Fibroblast of skin of right quadriceps (primary cell): ENCODE data around the gene KDM6B.

Source experiments
- DNase-seq: peaks from one replicate; pipeline ENCODE4 v3.0.0-alpha.2; 2013

KDM6B gene

DNA sequence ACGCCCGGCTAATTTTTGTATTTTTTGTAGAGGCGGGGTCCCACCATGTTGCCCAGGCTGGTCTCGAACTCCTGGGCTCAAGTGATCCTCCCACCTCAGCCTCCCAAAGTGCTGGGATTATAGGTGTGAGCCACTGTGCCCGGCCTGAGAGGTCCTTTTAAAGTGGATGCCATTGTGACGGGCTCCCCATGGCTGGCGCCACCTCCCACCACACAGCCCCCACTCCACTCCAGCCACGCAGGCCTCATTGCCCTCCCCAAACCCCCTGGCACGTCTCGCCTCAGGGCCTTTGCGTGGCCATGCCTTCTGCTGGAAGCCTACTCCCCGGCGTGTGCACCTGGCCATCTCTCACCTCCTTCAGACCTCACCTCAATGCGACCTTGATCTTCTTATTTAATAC, 11.9 kb upstream of the KDM6B start:
- no peak for DNase-seq

DNA sequence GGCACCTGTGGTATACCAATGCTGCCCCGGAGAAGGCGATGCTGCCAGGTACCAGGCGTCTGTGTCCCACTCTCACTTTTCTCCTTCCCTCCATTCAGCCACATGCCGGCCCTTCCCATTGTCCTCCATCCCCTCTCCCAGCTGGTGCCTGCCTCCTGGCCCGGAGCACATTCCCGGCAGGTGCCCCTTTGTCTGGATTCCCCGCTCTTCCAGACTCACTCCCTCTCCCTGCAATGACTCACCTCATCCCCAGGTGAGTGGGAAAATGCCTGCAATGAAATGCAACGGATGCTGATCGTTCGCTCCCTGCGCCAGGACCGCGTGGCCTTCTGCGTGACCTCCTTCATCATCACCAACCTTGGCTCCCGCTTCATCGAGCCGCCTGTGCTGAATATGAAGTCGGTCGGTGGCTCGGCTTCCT, 10.4 kb upstream of the KDM6B start:
- no peak for DNase-seq

DNA sequence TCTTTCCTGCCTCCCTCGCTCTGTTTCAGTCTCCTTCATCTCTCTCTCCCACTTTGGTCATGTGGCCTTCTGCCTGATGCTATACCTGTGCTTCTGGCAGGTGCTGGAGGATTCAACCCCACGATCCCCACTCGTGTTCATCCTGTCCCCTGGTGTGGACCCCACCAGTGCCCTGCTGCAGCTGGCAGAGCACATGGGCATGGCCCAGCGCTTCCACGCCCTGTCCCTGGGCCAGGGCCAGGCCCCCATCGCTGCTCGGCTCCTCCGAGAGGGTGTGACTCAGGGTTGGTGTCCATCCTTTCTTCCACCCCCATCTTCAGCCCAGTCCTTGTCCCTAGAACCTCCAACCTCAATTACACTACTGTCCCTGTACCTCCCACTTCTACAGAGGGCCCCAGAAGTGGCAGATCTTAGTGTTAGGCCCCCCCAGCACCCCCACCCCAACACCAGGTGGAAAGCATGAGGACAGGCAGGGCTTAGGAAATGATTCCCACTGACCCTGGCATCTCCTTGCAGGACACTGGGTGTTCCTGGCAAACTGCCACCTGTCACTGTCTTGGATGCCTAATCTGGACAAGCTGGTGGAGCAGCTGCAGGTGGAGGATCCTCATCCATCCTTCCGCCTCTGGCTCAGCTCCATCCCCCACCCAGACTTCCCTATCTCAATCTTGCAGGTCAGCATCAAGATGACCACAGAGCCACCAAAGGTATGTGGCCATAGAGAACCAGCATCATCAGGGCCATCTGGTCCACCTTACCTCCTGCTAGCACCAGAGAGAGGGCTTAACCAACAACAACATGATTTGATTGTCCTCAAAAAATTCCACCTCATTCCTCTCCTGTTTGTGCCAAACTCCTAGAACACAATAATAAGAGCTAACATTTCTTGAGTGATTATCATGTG, 9.7 kb upstream of the KDM6B start:
- DNase-seq, result no peak

DNA sequence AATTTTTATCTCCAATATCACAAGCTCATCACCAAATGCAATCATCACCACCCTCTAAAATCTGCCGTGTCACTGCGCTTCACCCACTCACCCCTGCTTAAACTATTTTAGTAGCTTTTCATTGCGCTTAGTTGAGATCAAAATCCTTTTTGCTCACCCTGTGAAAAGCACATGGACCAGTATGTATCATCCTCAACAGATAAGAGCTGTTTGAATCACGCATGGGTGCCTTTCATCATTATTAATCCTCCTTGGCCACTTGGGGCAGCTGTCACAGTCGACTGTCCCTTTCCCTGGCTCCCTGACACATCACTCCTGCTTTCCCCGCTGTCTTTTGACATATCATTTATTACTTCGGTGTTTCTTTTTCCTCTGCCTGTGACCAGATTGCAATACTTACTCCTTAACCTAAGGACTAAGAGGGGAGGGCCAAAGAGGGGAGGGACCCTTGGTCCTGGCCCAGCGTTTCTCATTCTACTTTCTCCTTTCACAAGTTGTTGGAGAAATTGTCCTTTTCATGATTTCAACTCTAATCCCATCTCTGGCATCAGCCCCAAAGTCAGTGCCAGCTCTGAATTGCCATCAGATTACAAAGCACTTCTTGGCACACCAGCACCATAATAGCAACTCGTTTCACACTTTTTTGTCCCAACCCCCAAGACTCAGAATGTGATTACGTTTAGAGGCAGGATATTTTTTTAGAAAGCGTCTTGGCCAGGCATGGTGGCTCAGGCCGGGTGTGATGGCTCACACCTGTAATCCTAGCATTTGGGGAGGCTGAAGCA, 8.6 kb upstream of the KDM6B start:
- no peak for DNase-seq

DNA sequence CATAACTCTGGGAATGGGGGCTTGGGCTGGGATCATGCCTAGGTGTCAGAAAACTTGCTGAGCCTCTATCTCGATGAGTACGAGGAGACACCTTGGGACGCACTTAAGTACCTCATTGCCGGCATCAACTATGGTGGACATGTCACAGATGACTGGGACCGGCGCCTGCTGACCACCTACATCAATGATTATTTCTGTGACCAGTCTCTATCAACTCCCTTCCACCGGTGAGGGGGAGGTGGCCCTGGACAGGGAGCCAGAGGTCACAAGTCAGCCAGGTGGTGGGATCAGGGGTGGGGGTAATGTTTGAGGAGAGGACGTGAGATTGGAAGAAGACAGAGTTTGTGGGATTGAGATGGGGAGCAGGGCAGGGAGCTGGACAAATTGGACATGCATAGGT, 3.4 kb upstream of the KDM6B start:
- DNase-seq, result no peak

DNA sequence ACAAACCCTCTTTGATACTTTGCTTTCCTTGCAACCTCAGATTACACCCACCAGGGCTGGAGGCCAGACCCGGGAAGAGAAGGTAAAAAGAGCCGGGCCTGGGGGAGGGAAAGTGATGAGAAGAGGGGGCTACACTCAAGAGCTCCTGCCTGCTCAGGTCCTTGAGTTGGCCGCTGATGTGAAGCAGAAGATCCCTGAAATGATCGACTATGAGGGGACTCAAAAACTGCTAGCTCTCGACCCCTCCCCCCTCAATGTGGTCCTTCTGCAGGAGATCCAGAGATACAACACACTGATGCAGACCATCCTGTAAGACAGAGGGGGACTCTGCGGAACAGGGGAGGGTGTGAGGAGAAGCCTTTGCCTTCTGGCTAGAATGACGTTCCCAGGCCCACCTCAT, 2.8 kb upstream of the KDM6B start:
- DNase-seq, result no peak

DNA sequence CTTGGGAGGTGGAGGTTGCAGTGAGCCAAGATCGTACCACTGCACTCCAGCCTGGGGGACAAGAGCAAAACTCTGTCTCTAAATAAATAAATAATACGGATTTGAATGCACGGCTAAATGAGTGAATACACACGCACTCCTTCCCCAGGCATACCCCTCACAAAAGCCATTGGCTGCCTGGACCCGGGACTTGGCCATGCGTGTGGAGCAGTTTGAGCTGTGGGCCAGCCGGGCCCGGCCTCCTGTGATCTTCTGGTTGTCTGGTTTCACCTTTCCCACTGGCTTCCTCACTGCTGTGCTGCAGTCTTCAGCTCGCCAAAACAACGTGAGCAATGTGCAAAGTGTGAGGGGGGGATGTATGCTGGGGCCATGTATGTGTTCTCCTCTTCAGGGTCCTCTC, 1.6 kb upstream of the KDM6B start:
- DNase-seq, result no peak

DNA sequence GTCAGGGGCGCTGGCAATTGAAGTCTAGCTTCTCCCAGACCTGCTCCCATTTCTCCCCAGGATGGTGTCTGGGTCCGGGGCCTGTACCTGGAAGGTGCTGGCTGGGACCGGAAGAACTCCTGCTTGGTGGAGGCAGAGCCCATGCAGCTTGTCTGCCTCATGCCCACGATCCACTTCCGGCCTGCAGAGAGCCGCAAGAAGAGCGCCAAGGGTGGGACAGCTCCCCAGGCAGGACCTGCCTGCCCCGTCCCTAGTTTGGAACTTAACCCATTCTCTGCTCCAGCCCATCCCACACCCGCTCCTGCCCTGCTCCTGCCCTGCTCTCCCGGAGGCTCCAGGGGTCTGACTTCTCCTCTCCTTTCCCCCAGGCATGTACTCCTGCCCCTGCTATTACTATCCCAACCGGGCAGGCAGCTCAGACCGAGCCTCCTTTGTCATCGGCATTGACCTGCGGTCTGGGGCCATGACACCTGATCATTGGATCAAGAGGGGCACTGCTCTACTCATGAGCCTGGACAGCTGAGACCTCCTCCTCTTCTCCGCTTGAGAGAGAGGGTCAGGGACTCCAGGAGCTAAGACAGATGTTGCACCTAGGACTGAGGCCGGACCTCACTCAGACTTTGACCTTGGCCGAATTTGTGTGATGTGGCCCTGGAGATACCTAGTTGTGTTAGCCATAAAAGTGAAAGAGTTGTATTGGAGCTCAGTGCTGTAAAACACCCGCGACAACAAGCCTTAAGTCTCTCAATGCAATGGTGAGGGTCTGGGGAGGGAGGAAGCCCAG, 814 bp upstream of the KDM6B start:
- DNase-seq, result no peak

DNA sequence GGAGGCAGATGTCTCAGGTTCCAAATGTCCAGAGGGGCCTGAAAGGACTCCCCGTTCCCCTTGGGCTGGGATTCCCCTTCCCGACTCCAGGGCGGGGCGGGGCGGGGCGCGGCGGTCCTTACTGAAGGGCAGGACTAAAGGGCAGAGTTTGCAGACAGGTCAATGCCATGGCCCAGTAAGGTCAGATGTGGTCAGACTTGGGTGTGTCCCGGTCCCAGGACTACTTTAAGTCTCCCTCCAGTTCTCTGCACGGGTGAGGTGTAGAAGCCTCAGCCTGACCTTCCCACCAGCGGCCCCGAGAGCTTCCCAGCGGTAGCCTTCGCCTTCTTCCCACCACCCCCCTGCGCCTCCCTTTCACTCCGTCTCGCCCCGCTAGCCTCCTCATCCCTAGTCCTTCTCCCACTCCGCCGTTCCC, 532 bp downstream of the KDM6B start:
- DNase-seq, result no peak

DNA sequence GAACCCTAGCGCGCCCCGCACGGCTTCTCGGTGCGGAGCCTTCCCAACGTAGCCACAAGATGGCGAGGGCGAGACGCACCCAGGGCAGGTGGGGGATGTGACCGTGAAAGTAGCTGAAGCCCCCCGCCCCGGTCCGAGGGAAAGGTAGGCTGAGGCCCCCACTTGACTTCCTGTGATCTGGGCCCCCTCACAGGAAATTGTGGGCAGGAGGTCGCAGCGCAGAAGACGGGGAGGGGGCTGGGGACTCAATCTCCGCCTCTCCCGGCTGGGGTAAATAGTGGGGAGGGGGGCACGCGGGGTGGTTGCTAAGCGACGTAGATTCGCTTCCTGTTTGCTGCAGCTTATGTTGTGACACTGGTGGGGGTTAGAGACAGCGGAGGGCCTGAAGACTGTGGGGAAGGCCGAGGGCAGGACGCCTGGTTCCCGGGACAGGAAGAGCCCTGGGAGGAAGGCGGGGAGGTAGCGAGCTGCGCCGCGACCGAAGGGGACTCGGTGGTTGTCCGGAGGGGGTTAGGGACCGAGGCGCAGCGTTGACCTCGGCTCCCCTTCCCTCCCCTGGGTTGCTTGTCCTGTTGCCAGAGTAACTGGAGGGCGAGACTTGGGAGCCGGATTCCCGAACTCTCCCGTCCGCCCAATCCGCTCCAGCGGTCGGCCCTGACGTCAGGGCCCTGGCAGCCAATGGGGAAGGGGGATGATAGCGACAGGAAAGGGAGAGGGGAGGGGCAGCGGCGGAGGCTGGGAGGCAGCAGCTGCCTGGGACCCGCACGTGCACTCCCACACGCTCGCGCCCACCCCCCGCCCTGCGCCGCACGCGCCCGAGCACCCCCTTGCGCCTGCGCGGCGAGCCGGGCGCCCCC, 1.2 kb downstream of the KDM6B start:
- DNase-seq, result peak; percentile 99

DNA sequence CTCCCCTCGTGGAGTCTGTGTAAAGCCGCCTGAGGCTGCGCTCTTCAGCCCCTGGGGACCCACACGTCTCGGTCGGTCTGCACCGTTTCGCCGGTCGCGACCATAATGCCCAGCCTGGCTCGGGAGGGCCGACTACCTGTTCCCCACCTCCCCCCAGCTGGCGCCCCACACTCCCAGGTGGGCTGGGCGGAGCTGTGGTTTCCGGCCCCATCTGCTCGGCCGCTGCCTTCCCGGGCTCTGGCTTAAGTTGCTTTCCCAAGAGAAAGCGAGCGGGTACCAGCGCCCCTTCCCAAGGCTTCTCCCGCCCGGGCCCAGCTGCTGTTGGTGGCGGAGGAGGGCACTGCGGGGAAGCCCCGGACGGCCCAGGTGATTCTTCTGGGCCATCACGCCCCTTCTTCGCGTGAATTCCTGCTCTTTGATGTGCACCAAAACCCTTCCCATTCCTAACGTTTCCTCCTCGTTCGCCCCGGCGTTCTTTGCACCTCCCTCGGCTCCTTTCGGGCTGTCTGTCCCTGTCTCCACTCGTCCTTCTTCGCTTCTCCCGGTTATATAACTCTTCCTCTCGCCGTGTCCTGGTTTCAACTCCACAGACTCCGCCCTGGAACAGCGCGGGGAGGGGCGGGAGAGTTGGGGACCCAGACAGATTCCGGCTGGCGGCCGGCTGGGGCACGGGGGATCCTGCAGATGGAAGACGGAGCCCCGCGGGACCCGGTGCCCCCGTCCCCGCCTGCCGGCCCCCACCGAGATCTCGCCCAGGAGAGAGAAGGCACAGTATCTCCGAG, 2.0 kb downstream of the KDM6B start:
- peak; percentile 71 for DNase-seq

DNA sequence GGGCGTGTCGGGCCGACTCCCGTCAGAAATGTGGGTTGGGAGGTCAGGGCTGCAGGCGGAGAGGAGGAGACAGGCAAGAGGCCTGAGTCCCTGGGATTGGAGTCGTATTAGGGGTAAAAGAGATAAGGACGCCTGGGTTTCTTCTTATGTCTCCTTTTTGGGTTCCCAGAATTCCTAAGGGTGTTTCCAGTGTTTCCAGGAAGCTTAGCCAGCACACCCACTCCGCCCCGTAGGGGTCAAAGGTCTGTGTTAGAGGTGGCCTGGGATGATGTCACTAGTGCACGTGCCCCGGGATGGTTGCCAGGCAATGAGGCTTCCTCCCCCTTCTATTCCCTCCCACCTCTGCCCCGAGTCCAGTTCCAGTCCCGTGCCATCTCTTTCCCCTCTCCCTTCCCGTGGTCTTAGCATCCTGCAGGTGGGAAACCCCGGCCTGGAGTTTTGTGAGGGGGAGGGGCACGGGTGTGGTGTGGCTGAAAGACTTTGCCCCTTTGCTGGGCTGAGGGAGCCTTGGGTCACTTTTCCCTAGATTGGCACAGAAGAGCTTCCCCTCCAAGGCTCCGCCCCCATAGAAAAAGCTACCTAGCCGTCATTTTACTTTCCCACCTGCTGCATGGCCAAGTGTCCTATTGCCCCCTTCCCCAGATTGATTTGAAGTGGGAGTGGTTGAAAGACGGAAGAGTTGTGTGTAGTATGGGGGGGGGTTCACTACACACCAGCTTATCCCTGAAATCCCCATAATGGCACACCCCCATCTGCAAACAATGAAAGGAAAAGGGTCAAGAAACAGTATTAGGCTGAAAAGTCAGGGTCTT, 2.8 kb downstream of the KDM6B start:
- peak; percentile 93 for DNase-seq

DNA sequence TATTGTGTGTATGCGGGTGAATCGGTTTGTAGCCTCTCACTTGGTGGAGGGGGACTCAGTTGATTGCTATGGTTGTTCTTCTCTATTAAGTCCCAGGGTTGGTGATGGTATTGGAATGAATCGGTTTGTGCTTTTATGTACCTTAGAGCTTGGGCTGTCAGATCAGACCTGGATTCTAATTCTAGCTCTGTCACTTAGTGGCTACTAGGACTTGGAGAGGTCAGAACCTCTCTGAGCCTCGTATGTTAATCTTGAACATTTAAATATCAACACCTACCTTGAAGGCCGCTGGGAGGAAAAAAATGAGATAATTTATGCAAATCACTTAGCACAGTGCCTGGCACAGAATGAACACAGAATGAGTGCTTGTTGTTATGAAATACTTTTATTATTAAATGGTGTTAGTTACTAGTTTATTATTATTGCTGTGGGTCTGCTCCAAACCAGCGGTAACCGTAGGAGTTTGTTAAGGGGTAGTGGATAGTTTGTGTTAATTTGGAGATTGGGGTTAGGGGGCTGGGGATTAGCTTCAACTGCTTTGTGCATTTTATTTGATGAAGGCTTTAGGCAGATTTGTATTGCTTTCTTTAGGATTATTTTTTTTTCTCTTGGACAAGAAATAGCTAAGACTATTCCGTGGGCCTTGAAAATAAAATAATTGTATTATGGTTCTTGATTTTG, 3.5 kb downstream of the KDM6B start:
- no peak for DNase-seq

DNA sequence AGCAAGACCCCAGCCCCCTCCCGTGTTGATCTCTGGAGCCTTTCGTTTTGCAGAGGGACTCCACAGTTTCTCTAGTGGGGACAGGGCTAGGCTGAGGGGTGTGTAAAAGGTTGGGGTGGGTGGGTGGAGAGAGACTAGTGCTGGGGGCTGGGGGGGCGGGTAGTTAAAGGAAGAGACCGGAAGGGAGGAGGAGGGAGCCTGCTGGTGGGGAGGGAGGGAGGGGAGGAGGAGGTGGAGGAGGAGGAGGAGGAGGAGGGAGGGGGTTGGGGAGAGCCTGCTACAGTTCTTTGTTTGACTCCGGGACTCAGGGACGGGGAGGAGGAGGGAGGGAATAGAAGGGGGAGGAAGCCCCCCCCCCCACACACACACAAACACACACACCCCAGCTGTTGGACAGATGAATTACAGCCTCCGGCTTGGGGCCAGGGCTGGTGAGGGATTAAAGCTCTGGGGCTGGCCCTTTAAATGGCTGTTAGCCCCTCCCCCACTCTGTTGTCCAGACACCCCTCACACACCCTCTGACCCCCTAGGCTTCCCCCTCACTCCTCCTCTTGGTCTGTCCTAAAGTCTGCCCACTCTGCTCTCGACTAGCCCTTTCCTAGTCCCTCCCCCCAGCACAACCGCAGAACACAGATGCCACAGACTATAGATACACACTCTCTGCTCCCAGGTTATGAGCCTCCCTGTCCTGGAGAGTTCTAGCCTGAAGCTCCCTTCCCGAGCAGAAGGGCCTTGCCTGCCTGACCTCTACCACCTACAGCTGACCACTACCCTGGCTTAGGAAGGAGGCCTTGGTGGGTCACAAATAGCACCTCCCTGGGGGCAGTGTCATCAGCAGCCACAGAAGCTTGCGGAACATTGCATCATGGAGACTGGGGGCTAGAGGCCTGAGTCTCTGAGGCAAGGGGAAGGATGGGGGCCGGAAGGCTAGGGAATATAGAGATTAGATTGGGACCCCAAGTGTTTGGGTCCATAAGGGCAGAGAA, 4.4 kb downstream of the KDM6B start:
- peak; percentile 85 for DNase-seq

DNA sequence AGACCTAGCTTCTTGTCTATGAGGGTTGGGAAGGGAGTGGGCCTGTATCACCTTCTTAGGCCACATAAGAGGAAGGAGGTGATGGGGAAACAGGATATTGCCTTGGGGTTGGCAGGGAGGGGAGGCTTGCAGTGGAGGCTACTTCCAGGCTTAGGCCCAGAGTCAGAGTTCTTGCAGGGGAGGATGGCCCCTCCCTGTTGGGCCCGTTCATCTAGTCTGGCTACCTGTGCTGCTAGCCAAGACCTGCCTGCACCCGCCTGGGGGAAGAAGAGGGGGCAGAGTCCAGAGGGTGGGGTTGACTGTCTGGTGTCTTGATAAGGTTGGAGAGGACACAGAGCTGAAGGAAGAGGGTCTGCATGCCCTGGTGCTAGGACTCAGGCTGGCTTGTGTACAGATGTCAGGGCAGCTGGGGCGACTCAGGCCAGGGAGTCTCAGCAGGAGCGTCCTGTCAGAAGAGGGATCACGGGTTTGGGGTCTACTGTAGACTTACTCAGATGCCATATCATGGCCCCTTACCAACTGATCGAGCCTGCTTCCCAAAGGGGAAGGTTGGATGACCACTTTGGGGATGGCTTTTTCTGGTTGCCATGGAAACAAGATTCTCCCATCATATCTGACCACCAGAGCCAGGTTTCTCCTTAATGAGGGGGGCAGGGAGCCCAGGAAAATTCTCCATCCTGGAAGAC, 5.3 kb downstream of the KDM6B start:
- DNase-seq, result no peak

DNA sequence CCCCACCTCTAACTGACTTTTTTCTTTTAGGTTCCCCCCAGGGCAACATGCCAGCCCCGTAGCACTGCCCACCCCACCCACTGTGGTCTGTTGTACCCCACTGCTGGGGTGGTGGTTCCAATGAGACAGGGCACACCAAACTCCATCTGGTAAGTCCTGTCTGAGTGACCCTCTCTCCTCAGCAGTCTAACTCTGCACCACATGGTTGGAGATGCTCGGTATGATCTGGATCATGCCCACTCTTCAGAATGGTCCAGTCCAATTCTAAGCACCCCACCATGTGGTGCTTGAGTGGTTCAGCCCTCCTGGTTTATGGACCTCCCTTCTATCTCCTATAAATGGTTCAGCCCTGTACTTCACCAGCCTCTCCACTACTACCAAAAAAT, 5.9 kb downstream of the KDM6B start:
- peak; percentile 54 for DNase-seq

DNA sequence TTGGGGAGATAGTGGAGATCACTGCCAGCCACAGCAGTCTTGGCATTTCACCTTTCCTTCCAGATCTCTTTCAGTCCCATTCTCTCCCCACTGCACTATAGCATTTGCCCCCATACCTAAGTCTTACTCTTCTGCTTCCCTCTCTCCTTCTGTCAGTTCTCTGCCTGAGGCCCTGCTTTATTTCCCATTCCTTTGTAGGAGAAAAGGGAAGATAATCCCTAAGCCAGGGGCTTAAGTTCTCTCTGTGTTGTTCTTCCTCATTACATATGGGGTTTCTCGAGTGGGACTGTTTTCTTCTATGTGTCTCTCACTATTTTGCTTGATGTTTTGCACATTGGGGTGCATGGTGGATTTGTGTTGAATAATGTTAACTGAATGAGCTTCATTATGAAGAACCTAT, 6.4 kb downstream of the KDM6B start:
- no peak for DNase-seq

DNA sequence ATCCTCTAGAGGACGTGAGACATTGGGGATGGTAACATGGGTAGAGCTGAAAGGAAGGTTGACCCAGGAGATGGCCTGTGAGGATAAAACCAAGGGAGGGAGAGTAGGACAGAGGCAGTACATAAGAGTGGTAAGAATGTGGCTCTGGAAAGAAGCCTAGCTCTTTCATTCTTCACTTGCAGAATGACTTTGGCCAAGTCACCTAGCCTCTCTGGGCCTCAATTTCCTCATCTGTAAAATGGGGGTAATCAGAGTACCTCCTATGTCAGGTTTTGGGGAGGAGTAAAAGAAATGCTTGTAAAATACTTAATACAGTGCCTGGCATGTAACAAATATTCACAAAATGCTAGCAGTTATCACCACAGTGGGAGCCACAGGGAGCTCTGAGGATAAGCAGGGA, 6.9 kb downstream of the KDM6B start:
- no peak for DNase-seq
